Thoracic aorta (tissue), 2 donors: ENCODE measurements around the gene PROM1. TPM values are rescaled to one million over a fixed set of nuclear protein-coding genes. Genes with fewer than 3 reads are reported as not detected.

Experiments used
- ATAC-seq: fragments of 150-250 bp; one replicate; pipeline ENCODE4 v1.8.0; 2017; ENCODE audit warnings: low read depth; ENCODE audit not compliant: insufficient number of reproducible peaks, low FRiP score
- DNase-seq: peaks from one replicate; pipeline ENCODE4 v3.0.0-alpha.2; 2020; ENCODE audit warnings: low spot score
- H3K27ac ChIP-seq, 2 donors: fragments of 200-600 bp; sonication (generic); 1 replicate in 1 of 2; 2 replicates in 1 of 2; pipeline ENCODE4 v1.5.1; 2016; ENCODE audit warnings: mild to moderate bottlenecking in 2 of 2, moderate library complexity in 2 of 2
- H3K27me3 ChIP-seq: fragments of 200-600 bp; sonication (generic); replicated peaks from 2 replicates; pipeline ENCODE4 v1.6.0; 2016; ENCODE audit warnings: mild to moderate bottlenecking; ENCODE audit not compliant: insufficient read depth
- H3K36me3 ChIP-seq: fragments of 200-600 bp; sonication (generic); one replicate; pipeline ENCODE4 v1.5.1; 2016
- H3K4me1 ChIP-seq, 2 donors: fragments of 200-600 bp; sonication (generic); 1 replicate in 1 of 2; 2 replicates in 1 of 2; pipeline versions ENCODE4 v1.5.1 to v1.6.0; 2016; ENCODE audit warnings: low read depth in 2 of 2, mild to moderate bottlenecking in 1 of 2; ENCODE audit not compliant: control insufficient read depth in 1 of 2
- H3K4me3 ChIP-seq: fragments of 200-600 bp; sonication (generic); 2 replicates; pipeline ENCODE4 v1.5.1; 2016; ENCODE audit warnings: mild to moderate bottlenecking
- H3K9me3 ChIP-seq: fragments of 200-600 bp; sonication (generic); 2 replicates; pipeline ENCODE4 v1.5.1; 2016
- CTCF ChIP-seq: fragments of 200-600 bp; sonication (generic); IDR thresholded peaks from one replicate; pipeline ENCODE4 v1.5.1; 2019; ENCODE audit warnings: antibody characterized with exemption
- total RNA-seq, 2 donors: library from RNA; depleted of rRNA; stranded (reverse); fragments of >200 nt; gene quantifications; one replicate each; pipeline versions ENCODE4 v1.1.0 to v1.2.3, GENCODE V29; 2016

The PROM1 gene
- total RNA-seq, 2 donors from 2014 or later = 3.2 to 7.1 TPM

- Histone ChIP-seq H3K27me3 (no peaks in the 10 kb centered on the region), H3K27ac (no peak overlapping the region), H3K4me1 (peaks cover 7 to 19% of the 10 kb centered on the region in 2 donors), H3K9me3 (no peaks in the 10 kb centered on the region), H3K4me3 (no peak overlapping the region), H3K36me3 (no peaks in the 10 kb centered on the region)
- TF ChIP-seq CTCF = no peak
- ATAC-seq (no peak), DNase-seq (no peak)
Observed at GRCh38 chr4:16116493-16116990, 32.7 kb upstream of the PROM1 start.

GRCh38 chr4:16116019-16116418 is 32.2 kb upstream of the PROM1 start:
- DNase-seq (no peak), ATAC-seq (no peak)
- TF ChIP-seq CTCF = no peak
- H3K27me3 ChIP-seq = no peaks in the 10 kb centered on the region
- no peaks in the 10 kb centered on the region for H3K9me3 ChIP-seq
- no peak overlapping the region for H3K4me3 ChIP-seq
- no peaks in the 10 kb centered on the region for H3K36me3 ChIP-seq
- no peak overlapping the region for H3K27ac ChIP-seq
- peaks cover 7 to 19% of the 10 kb centered on the region in 2 donors for H3K4me1 ChIP-seq

GRCh38 chr4:16114546-16114945 is 30.7 kb upstream of the PROM1 start:
- Histone ChIP-seq H3K4me1 (peaks cover 7 to 19% of the 10 kb centered on the region in 2 donors), H3K9me3 (no peaks in the 10 kb centered on the region), H3K36me3 (no peaks in the 10 kb centered on the region), H3K27ac (no peak overlapping the region), H3K27me3 (no peaks in the 10 kb centered on the region), H3K4me3 (no peak overlapping the region)
- ATAC-seq (no peak), DNase-seq (no peak)
- no peak for TF ChIP-seq CTCF

- no peak overlapping the region for H3K4me3 ChIP-seq
- no peaks in the 10 kb centered on the region for H3K27me3 ChIP-seq
- no peaks in the 10 kb centered on the region for H3K9me3 ChIP-seq
- ATAC-seq = no peak
- DNase-seq = no peak
- no peak for TF ChIP-seq CTCF
- H3K36me3 ChIP-seq = no peaks in the 10 kb centered on the region
- no peak overlapping the region for H3K27ac ChIP-seq
- peaks cover 7 to 17% of the 10 kb centered on the region in 2 donors for H3K4me1 ChIP-seq
Observed at GRCh38 chr4:16113741-16114140, 29.9 kb upstream of the PROM1 start.

GRCh38 chr4:16111533-16111932 is 27.7 kb upstream of the PROM1 start:
- no peak for TF ChIP-seq CTCF
- DNase-seq = no peak
- Histone ChIP-seq H3K27me3 (no peaks in the 10 kb centered on the region), H3K36me3 (no peaks in the 10 kb centered on the region), H3K4me3 (no peak overlapping the region), H3K27ac (no peak overlapping the region), H3K9me3 (no peaks in the 10 kb centered on the region), H3K4me1 (no peaks in the 10 kb centered on the region)
- ATAC-seq = no peak
